HG03354 (cell line): ENCODE data around the gene LAIR1.
"Not testable (repeated sequence)": the region's sequence is repeated elsewhere in the genome, so short reads cannot be mapped to it uniquely, and the experiment has no call there.

Experiments
- ATAC-seq: cut with Tn5 transposase; IDR thresholded peaks from one replicate; pipeline ENCODE4 v1.9.1; 2021; ENCODE audit warnings: mild to moderate bottlenecking; ENCODE audit not compliant: unreplicated experiment, poor library complexity, severe bottlenecking

The LAIR1 gene

GRCh38 chr19:54351474-54351873, 13.3 kb downstream of the LAIR1 start:
- ATAC-seq = no peak

- no peak for ATAC-seq
These were observed 18.8 kb downstream of the LAIR1 start for GRCh38 chr19:54345938-54346386.

- ATAC-seq = no peak
These were observed 20.9 kb downstream of the LAIR1 start for GRCh38 chr19:54343868-54344267.

- no peak for ATAC-seq
These were observed 23.4 kb downstream of the LAIR1 start for GRCh38 chr19:54341295-54341694.

GRCh38 chr19:54339646-54340358, 24.9 kb downstream of the LAIR1 start:
- no peak for ATAC-seq

GRCh38 chr19:54338521-54338920, 26.2 kb downstream of the LAIR1 start:
- ATAC-seq = no peak

GRCh38 chr19:54337858-54338230, 26.9 kb downstream of the LAIR1 start:
- no peak for ATAC-seq

GRCh38 chr19:54336893-54337857, 27.6 kb downstream of the LAIR1 start:
- no peak for ATAC-seq

- ATAC-seq = no peak
These were observed 28.5 kb downstream of the LAIR1 start for GRCh38 chr19:54335979-54336892.

- ATAC-seq = no peak
These were observed 29.6 kb downstream of the LAIR1 start for GRCh38 chr19:54335164-54335563.

- ATAC-seq = no peak
These were observed 31.0 kb downstream of the LAIR1 start for GRCh38 chr19:54333586-54334298.

GRCh38 chr19:54332149-54332548, 32.6 kb downstream of the LAIR1 start:
- no peak for ATAC-seq

- ATAC-seq = no peak
These were observed 33.1 kb downstream of the LAIR1 start for GRCh38 chr19:54331626-54332025.

GRCh38 chr19:54329476-54330165, 35.1 kb downstream of the LAIR1 start:
- no peak for ATAC-seq

- not testable (repeated sequence) for ATAC-seq
These were observed 36.0 kb downstream of the LAIR1 start for GRCh38 chr19:54328781-54329180.

GRCh38 chr19:54325631-54326030, 39.1 kb downstream of the LAIR1 start:
- no peak for ATAC-seq

- ATAC-seq = no peak
These were observed 39.5 kb downstream of the LAIR1 start for GRCh38 chr19:54325194-54325621.

- ATAC-seq = no peak
These were observed 40.7 kb downstream of the LAIR1 start for GRCh38 chr19:54324071-54324470.

- not testable (repeated sequence) for ATAC-seq
These were observed 41.8 kb downstream of the LAIR1 start for GRCh38 chr19:54322934-54323333.
